Measurements from ENCODE around the gene HOTAIR.

DNA sequence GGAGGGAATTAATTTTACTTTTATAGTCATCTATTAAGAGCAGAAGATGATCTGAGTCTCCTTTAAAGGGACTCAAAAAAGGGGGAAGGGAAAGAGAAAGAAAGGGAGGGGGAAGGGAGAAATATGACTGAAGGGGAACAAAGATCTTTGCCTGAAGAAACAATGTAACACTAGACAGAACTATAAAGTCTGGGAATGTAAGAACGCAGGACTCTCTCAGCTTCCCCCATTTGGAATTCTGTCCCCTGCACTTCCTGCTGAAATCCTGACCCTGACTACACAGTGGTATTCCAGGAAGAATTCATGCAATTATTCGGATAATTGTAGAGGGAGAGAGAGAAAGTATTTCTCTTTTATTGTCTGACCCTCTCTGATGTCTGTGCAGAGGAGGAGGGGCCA is 10.4 kb downstream of the HOTAIR start:
- TF ChIP-seq POLR2A (IDR thresholded peaks at IDR 0.05; ENCODE audit: low read length) (no peak), GATA1 (IDR thresholded peaks at IDR 0.05; ENCODE audit: low read depth, low read length) (no peak)
